Nephron progenitor cell (in vitro differentiated cells): ENCODE data around the gene QSOX1.

Source experiments
- DNase-seq: peaks from one replicate; pipeline ENCODE4 v3.0.0; 2021
- H3K27ac Mint-ChIP-seq: 2 replicates; pipeline ENCODE4 v1.8.0; 2021; ENCODE audit warnings: mild to moderate bottlenecking, moderate library complexity, mixed read lengths
- H3K27me3 Mint-ChIP-seq: 2 replicates; pipeline ENCODE4 v1.8.0; 2021; ENCODE audit warnings: mild to moderate bottlenecking, low read depth, mixed read lengths; ENCODE audit not compliant: poor library complexity
- H3K36me3 Mint-ChIP-seq: 2 replicates; pipeline ENCODE4 v1.8.0; 2021; ENCODE audit warnings: low read depth, mixed read lengths
- H3K4me1 Mint-ChIP-seq: 2 replicates; pipeline ENCODE4 v1.8.0; 2021; ENCODE audit warnings: mixed read lengths
- H3K4me3 Mint-ChIP-seq: 2 replicates; pipeline ENCODE4 v1.8.0; 2021; ENCODE audit warnings: mild to moderate bottlenecking, moderate library complexity, mixed read lengths
- H3K9me3 Mint-ChIP-seq: 2 replicates; pipeline ENCODE4 v1.8.0; 2021; ENCODE audit warnings: mild to moderate bottlenecking, moderate library complexity, mixed read lengths
- TF ChIP-seq, protein P1 (sequence below): fragments of 200-600 bp; sonication (generic); IDR thresholded peaks from 2 replicates; pipeline ENCODE4 v1.5.0; 2021; ENCODE audit warnings: antibody characterized with exemption

Gene QSOX1

GRCh38 chr1:180218806-180219765 lies 64.4 kb downstream of the QSOX1 start:
- H3K27me3 Mint-ChIP-seq, result peaks cover 60% of the 10 kb centered on the region
- no peak overlapping the region for H3K27ac Mint-ChIP-seq
- no peak overlapping the region for H3K4me3 Mint-ChIP-seq
- no peak for DNase-seq
- H3K9me3 Mint-ChIP-seq, result peaks cover 8% of the 10 kb centered on the region
- H3K4me1 Mint-ChIP-seq, result peaks cover 15% of the 10 kb centered on the region
- no peaks in the 10 kb centered on the region for H3K36me3 Mint-ChIP-seq
- TF ChIP-seq, protein P1, sequence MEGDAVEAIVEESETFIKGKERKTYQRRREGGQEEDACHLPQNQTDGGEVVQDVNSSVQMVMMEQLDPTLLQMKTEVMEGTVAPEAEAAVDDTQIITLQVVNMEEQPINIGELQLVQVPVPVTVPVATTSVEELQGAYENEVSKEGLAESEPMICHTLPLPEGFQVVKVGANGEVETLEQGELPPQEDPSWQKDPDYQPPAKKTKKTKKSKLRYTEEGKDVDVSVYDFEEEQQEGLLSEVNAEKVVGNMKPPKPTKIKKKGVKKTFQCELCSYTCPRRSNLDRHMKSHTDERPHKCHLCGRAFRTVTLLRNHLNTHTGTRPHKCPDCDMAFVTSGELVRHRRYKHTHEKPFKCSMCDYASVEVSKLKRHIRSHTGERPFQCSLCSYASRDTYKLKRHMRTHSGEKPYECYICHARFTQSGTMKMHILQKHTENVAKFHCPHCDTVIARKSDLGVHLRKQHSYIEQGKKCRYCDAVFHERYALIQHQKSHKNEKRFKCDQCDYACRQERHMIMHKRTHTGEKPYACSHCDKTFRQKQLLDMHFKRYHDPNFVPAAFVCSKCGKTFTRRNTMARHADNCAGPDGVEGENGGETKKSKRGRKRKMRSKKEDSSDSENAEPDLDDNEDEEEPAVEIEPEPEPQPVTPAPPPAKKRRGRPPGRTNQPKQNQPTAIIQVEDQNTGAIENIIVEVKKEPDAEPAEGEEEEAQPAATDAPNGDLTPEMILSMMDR, result no peak

GRCh38 chr1:180219776-180220175 lies 65.1 kb downstream of the QSOX1 start:
- Mint-ChIP-seq H3K9me3 (peaks cover 8% of the 10 kb centered on the region), H3K4me1 (peaks cover 15% of the 10 kb centered on the region), H3K27ac (no peak overlapping the region), H3K4me3 (no peak overlapping the region), H3K36me3 (no peaks in the 10 kb centered on the region), H3K27me3 (peaks cover 67% of the 10 kb centered on the region)
- no peak for DNase-seq
- TF ChIP-seq, protein P1, result no peak

DNA sequence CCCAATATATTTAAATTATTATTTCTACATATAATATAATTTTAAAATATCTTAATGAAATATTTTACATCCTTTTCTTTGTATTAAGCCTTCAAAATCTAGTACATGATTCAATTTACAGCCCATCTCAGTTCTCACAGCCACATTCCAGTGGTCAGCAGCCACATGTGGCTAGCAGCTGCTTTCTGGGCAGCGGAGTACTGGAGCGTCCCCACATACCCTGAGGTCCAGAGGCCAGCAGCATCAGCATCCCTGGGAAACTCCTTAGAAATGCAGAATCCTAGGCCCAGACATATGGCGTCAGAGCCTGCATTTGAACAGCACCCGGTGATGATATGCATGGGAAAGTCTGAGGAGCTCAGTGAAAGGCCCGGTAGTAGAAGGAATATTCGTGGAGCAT lies 66.8 kb downstream of the QSOX1 start:
- H3K9me3 Mint-ChIP-seq, result peaks cover 8% of the 10 kb centered on the region
- peaks cover 15% of the 10 kb centered on the region for H3K4me1 Mint-ChIP-seq
- TF ChIP-seq, protein P1, result no peak
- peaks cover 72% of the 10 kb centered on the region for H3K27me3 Mint-ChIP-seq
- DNase-seq, result no peak
- H3K27ac Mint-ChIP-seq, result no peak overlapping the region
- H3K36me3 Mint-ChIP-seq, result no peaks in the 10 kb centered on the region
- no peak overlapping the region for H3K4me3 Mint-ChIP-seq

GRCh38 chr1:180224902-180225301 lies 70.2 kb downstream of the QSOX1 start:
- Mint-ChIP-seq H3K27ac (no peak overlapping the region), H3K36me3 (no peaks in the 10 kb centered on the region), H3K27me3 (peaks cover 90% of the 10 kb centered on the region), H3K9me3 (no peaks in the 10 kb centered on the region), H3K4me1 (peaks cover 2% of the 10 kb centered on the region), H3K4me3 (no peak overlapping the region)
- no peak for DNase-seq
- TF ChIP-seq, protein P1, result no peak

DNA sequence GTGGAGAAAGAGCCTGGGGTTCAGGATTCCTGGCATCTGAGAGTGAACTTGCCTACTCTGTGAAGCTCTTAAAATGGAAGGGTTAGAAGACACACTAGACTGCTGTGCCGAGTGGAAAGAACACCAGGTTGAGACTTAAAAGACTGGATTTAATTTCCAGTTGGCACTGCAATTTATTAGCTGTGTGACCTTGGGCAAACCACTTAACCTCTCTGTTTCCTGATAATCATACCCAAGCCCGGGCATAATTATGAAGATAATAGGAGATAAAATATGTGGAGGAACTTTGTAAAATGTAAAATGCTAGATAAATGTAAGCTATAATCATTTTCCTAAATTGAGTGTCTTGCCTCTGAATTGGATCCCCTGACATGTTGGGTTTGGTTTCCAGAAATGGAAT lies 70.7 kb downstream of the QSOX1 start:
- H3K4me3 Mint-ChIP-seq, result no peak overlapping the region
- DNase-seq, result no peak
- H3K27ac Mint-ChIP-seq, result no peak overlapping the region
- H3K27me3 Mint-ChIP-seq, result peaks cover 94% of the 10 kb centered on the region
- no peaks in the 10 kb centered on the region for H3K36me3 Mint-ChIP-seq
- TF ChIP-seq, protein P1, result no peak
- H3K4me1 Mint-ChIP-seq, result no peaks in the 10 kb centered on the region
- no peaks in the 10 kb centered on the region for H3K9me3 Mint-ChIP-seq
